Activated naive CD4-positive, alpha-beta T cell treated with anti-CD3 and anti-CD28 coated beads for 36 hours (primary cell): Measurements from ENCODE around the gene UBA6. TPM values are rescaled to one million over a fixed set of nuclear protein-coding genes. Genes with fewer than 3 reads are reported as not detected.

Experiments used
- CTCF ChIA-PET: fragments of 350-600 bp; sonication (Branson Sonifier 250); formaldehyde crosslinking; loops from one replicate; lab custom pipeline; 2021; ENCODE audit warnings: antibody characterized with exemption; lab: Charles Lee
- DNase-seq: peaks from one replicate; pipeline ENCODE4 v3.0.0-alpha.2; 2020
- H3K27ac Mint-ChIP-seq: one replicate; pipeline ENCODE4 v1.8.0; 2021; ENCODE audit warnings: mild to moderate bottlenecking, mixed read lengths
- H3K27me3 Mint-ChIP-seq: one replicate; pipeline ENCODE4 v1.8.0; 2021; ENCODE audit warnings: low read depth, mixed read lengths
- H3K36me3 Mint-ChIP-seq: one replicate; pipeline ENCODE4 v1.8.0; 2021; ENCODE audit warnings: low read depth, mixed read lengths
- H3K4me1 Mint-ChIP-seq: one replicate; pipeline ENCODE4 v1.8.0; 2021; ENCODE audit warnings: low read depth, mixed read lengths
- H3K4me3 Mint-ChIP-seq: one replicate; pipeline ENCODE4 v1.8.0; 2021; ENCODE audit warnings: mild to moderate bottlenecking, moderate library complexity, mixed read lengths
- H3K9me3 Mint-ChIP-seq: one replicate; pipeline ENCODE4 v1.8.0; 2021; ENCODE audit warnings: mixed read lengths
- intact Hi-C: fragments of 100-400 bp; cut with micrococcal nuclease; formaldehyde crosslinking; loops from one replicate; pipeline ENCODE4 v1.15.1; 2023
- total RNA-seq, 2 experiments: library from RNA; stranded (reverse); gene quantifications; one replicate each; pipeline ENCODE4 v1.2.3, GENCODE V29; 2021

Gene UBA6
- total RNA-seq, 2 experiments from 2014 or later: 71.6 to 79.5 TPM

DNA sequence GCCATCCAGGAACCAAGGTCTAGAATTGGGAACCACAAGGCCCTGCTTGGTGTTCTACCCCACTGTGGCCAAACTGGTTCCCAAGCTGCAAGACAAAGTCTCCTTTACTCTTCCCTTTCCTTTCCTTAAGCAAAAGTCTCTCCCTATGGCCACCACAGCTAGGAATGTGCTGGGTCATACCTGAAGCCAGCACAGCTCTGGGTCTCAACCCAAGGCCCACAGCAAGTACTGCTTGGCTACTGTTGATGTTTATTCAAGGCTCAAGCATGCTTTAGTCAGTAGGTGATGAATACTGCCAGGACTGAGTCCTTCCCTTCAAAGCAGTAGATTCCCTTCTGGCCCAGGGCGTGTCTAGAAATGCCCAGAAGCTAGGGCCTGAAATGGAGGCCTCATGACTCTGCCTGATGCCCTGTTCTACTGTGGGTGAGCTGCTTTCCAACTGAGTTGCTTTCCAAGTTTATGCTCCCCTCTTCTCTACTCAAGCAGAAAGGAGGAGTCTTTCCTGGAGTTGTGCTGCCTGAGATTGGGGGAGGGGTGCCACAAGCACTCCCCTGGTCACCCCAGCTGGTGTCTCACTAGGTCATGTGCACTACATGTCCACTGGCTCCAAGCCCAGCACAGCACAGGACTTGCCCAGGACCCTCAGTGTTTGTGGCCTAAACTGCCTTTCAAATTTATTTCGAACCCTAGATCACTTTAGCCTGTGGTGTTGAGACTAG, 97.5 kb downstream of the UBA6 start:
- Mint-ChIP-seq H3K4me1 (peaks cover 2% of the 10 kb centered on the region), H3K27ac (no peak overlapping the region), H3K36me3 (peaks cover 23% of the 10 kb centered on the region), H3K9me3 (no peaks in the 10 kb centered on the region), H3K27me3 (no peaks in the 10 kb centered on the region), H3K4me3 (no peak overlapping the region)
- CTCF ChIA-PET: interaction anchor here (1.2 kb wide), 1 partner anchor 12 kb away, joined by 4 read pairs; no protein-coding TSS in a partner anchor
- no peak for DNase-seq
- intact Hi-C loops: no loop called here

DNA sequence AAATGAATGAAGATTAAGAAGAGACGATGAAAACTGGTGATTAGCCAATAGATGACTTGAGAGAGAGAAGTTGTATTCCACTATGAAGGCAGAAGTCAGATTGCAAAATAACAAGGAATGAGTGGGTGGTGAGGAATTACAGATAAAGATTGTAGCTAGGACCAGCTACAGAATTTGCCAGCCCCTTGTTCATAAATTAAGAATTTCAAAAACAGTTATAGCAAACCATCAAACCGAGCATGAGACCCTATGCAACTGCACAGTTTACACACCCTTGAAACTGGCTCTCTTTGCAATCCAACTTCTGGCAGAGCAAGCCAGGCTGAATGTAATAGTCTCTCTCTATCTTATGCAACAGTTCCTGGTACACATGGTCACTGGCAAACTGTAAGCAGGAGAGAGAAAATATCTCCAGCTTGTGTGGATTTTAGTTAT, 107.2 kb downstream of the UBA6 start:
- H3K4me3 Mint-ChIP-seq: no peak overlapping the region
- CTCF ChIA-PET: no interaction called here
- no peak for DNase-seq
- peaks cover 3% of the 10 kb centered on the region for H3K4me1 Mint-ChIP-seq
- peaks cover 29% of the 10 kb centered on the region for H3K36me3 Mint-ChIP-seq
- no peak overlapping the region for H3K27ac Mint-ChIP-seq
- H3K27me3 Mint-ChIP-seq: no peaks in the 10 kb centered on the region
- H3K9me3 Mint-ChIP-seq: no peaks in the 10 kb centered on the region
- intact Hi-C loops: no loop called here

DNA sequence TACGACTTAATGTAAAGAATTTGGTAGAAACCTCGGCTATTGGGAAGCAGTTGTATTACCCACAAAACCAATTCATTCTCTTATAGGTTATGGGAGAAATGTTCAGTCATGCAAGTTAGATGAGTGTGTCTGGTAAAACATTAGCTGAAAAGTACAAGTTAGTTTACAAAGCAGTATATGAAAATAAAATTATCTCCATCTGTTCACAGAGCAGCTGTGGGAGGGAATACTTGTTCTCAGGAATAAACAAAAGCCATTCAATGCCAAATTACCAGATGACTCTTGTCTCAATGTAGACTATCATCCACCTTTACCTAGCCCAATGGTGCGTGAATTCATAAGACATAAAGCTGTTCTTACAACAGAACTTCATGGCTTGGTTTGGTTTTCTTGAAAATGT, 113.8 kb downstream of the UBA6 start:
- intact Hi-C loops: no loop called here
- CTCF ChIA-PET: interaction anchor here (1.2 kb wide), 1 partner anchor 18 kb away, joined by 5 read pairs; no protein-coding TSS in a partner anchor
- DNase-seq: no peak
- Mint-ChIP-seq H3K36me3 (peaks cover 12% of the 10 kb centered on the region), H3K9me3 (no peaks in the 10 kb centered on the region), H3K4me1 (peaks cover 6% of the 10 kb centered on the region), H3K4me3 (no peak overlapping the region), H3K27ac (no peak overlapping the region), H3K27me3 (no peaks in the 10 kb centered on the region)

DNA sequence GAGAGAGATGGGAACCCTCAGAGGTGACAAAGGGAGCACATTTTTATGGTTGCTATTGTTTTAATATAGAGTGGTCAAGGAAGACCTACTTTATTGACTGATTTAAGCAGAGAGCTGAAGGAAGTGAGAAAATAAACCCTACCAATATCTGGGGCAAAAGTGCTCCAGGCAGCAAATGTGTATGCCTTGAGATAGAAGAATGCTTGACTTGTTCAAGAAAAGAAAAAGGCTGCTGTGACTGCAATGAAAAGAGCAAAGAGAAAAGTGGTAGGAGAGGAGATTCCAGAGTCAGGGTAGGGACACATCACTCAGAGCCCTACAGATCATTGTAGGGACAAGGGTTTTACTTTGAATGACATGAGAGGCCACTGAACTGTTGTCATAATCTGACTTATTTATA, 116.5 kb downstream of the UBA6 start:
- Mint-ChIP-seq H3K27ac (no peak overlapping the region), H3K9me3 (peaks cover under 1% of the 10 kb centered on the region), H3K27me3 (no peaks in the 10 kb centered on the region), H3K4me1 (peaks cover 23% of the 10 kb centered on the region), H3K36me3 (peaks cover 14% of the 10 kb centered on the region), H3K4me3 (no peak overlapping the region)
- no peak for DNase-seq
- CTCF ChIA-PET: interaction anchor here (0.6 to 0.9 kb wide), 2 partner anchors 35 to 322 kb away, joined by 5 read pairs; no protein-coding TSS in a partner anchor
- intact Hi-C loops: no loop called here

DNA sequence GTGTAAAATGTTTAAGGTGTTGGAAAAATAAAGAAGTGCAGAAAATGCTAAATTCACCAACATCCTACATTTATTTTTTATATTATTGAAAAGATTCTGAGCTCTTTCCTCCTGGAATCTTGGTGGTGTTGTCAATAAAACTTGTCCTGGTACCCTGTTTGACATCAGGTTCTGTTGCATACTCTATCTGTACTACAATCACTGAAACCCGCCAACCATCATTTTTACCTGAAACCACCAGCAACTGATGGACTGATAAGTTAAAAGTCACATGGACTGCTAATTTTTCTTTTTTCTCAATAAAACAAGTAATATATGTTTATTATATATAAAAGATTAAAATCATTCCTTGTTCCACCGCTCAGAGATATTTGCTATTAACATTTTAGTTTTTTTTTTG, 119.0 kb downstream of the UBA6 start:
- Mint-ChIP-seq H3K4me3 (no peak overlapping the region), H3K36me3 (peaks cover 17% of the 10 kb centered on the region)

DNA sequence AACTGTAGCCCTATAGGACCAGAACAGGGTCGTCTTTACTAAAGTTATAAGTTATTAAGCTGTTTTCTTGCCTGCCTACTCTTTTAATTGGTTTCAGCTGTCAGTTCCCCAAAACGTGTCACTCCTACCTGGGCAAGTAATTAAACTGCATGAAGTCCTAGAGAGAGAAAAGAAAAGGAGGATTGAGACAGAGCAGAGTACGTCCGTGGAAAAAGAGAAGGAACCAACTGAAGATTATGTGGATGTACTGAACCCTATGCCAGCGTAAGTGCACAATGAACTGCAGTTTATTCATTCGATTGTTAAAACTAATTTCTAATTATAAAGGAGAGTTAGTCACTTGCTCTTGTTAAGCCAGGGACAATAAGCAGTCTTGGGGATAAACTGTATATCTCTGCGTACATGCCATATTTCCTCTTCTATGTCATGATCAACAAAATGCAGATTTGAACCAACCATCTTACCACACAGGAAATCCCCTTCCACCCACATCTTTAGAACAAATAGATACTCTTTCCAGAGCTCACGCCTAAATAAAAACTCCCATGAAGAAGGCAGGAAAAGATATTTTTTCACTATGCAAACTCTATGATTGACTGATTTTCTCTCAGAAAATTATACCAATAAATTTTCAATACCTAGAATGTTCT, 119.6 kb downstream of the UBA6 start:
- H3K4me3 Mint-ChIP-seq: peak overlapping the region; percentile 57

More for the DNA sequence above, 119.0 kb downstream of the UBA6 start:
- intact Hi-C loops: loop anchor here (1.0 to 2.0 kb wide), 6 partner anchors 23 to 119 kb away; partner anchors contain the start of genes CENPC and UBA6
- Mint-ChIP-seq H3K4me1 (peaks cover 39% of the 10 kb centered on the region), H3K27ac (no peak overlapping the region), H3K27me3 (no peaks in the 10 kb centered on the region), H3K9me3 (peaks cover 3% of the 10 kb centered on the region)
- no peak for DNase-seq
- CTCF ChIA-PET: interaction anchor here (1.5 kb wide), 1 partner anchor 13 kb away, joined by 3 read pairs; no protein-coding TSS in a partner anchor

DNA sequence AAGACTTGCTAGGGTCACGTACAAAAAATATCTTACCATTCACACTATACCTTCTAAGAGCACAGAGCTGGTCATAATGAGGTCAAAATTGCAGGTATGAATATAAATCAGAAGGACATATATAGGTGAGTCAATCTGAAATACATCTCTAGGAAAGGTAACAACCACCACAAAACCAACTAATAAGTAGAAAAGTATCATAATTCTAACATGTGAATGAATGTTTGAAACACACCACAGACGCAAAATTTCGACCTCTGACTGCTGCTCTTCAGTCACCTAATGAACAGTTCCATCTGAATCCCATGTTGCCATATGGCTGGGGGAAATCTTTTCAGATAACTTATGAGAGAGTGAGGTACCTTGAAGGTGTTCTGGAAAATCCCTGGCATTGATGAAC, 120.4 kb downstream of the UBA6 start:
- Mint-ChIP-seq H3K36me3 (peaks cover 17% of the 10 kb centered on the region), H3K4me3 (no peak overlapping the region), H3K27ac (peak overlapping the region; percentile 89), H3K4me1 (peaks cover 50% of the 10 kb centered on the region), H3K27me3 (no peaks in the 10 kb centered on the region), H3K9me3 (peaks cover 3% of the 10 kb centered on the region)
- CTCF ChIA-PET: interaction anchor here (0.6 to 2.0 kb wide), 3 partner anchors 13 to 330 kb away, joined by 3 to 6 read pairs (median 5); no protein-coding TSS in a partner anchor
- DNase-seq: peak; percentile 55
- intact Hi-C loops: loop anchor here (1.0 to 2.0 kb wide), 3 partner anchors 58 to 669 kb away; no protein-coding TSS in a partner anchor

More for the DNA sequence above, 119.6 kb downstream of the UBA6 start:
- Mint-ChIP-seq H3K4me1 (peaks cover 43% of the 10 kb centered on the region), H3K27ac (peak overlapping the region; percentile 89), H3K36me3 (peaks cover 16% of the 10 kb centered on the region), H3K9me3 (peaks cover 3% of the 10 kb centered on the region), H3K27me3 (no peaks in the 10 kb centered on the region)
- intact Hi-C loops: loop anchor here (1.0 to 2.0 kb wide), 6 partner anchors 22 to 120 kb away; partner anchors contain the start of genes CENPC and UBA6
- DNase-seq: peak; percentile 26
- CTCF ChIA-PET: interaction anchor here (0.6 to 1.5 kb wide), 3 partner anchors 12 to 329 kb away, joined by 3 to 5 read pairs (median 3); no protein-coding TSS in a partner anchor

DNA sequence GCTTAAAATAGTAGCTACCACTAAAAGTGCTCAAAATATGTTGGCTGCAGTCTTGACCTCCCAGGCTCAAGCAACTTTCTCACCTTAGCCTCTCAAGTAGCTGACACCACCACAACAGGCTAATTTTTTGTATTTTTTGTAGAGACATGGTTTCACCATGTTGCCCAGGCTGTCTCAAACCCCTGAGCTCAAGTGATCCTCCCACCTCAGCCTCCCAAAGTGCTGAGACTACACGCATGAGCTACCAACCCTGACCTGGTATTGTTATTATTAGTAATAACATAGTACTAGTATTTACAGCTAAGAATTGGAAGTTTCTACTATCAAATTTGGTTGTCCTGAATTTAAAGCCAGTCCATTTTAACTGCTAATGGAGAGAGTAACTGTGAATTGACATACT, 124.4 kb downstream of the UBA6 start:
- Mint-ChIP-seq H3K4me3 (no peak overlapping the region), H3K27me3 (no peaks in the 10 kb centered on the region), H3K9me3 (peaks cover 3% of the 10 kb centered on the region), H3K27ac (peak overlapping the region; percentile 66), H3K4me1 (peaks cover 65% of the 10 kb centered on the region), H3K36me3 (peaks cover 13% of the 10 kb centered on the region)
- CTCF ChIA-PET: interaction anchor here (0.9 kb wide), 1 partner anchor 10 kb away, joined by 3 read pairs; no protein-coding TSS in a partner anchor
- intact Hi-C loops: no loop called here
- no peak for DNase-seq

DNA sequence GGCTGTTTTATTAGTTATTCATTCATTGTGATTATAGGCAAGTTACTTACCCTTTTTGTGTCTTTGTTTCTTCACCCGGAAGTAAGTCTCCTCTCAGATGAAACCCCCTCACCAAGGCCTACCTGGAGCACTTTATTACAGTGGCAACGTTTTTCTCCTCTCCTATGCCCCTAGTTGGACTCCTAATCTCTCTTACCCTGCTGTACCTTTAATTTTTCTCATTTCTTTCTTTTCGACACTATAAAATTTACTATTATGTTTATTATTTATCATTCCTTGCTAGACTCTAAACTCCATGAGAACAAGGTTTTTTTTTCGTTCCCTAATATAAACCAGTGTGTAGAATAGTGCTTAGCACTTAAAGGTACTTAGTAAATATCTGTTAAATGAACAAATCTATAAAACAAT, 124.9 kb downstream of the UBA6 start:
- no peaks in the 10 kb centered on the region for H3K27me3 Mint-ChIP-seq
- H3K4me1 Mint-ChIP-seq: peaks cover 61% of the 10 kb centered on the region
- peak overlapping the region; percentile 56 for H3K4me3 Mint-ChIP-seq
- intact Hi-C loops: no loop called here
- H3K36me3 Mint-ChIP-seq: peaks cover 12% of the 10 kb centered on the region
- CTCF ChIA-PET: interaction anchor here (0.9 kb wide), 1 partner anchor 10 kb away, joined by 3 read pairs; no protein-coding TSS in a partner anchor
- no peak for DNase-seq
- peaks cover 3% of the 10 kb centered on the region for H3K9me3 Mint-ChIP-seq
- peak overlapping the region; percentile 74 for H3K27ac Mint-ChIP-seq

DNA sequence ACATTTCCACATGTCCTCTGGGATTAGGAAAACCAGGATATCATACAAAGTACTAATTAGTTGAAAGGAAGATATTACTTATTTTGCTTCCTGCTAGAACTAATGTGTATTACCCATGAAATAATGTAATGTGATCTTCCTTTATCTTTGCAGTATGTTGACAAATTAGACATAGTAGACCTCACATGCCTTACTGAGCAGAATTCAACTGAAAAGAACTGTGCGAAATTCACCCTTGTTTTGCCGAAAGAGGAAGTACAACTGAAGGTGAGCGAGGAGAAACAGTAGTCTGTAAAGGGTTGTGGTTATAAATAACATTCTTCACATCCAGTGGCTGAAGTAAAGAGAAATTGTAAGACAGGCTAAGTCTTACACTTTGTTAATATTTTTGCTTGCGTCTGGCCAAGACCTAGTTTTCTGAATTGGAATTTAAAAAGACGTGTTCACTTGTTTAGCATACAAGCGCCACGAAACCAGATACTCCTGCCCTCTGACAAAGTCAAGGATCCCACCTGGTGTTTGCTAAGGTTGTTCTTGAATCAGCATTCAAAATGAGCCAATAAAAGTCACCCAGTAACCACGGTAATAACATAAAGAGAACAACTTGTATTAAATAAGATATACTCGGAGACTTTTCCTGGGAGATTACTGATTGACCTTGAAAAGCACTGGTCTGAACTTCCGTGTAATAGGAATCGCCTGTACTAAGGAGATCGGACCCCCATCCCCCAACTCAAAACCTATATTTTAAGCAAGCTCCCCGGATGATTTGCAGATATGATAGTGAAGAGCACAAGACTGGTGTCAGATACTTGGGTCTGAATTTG, 125.5 kb downstream of the UBA6 start:
- Mint-ChIP-seq H3K9me3 (peaks cover 3% of the 10 kb centered on the region), H3K4me1 (peaks cover 55% of the 10 kb centered on the region), H3K27me3 (no peaks in the 10 kb centered on the region), H3K36me3 (peaks cover 12% of the 10 kb centered on the region), H3K27ac (peak overlapping the region; percentile 74), H3K4me3 (peak overlapping the region; percentile 56)
- intact Hi-C loops: no loop called here
- CTCF ChIA-PET: interaction anchor here (1.2 kb wide), 1 partner anchor 18 kb away, joined by 3 read pairs; no protein-coding TSS in a partner anchor
- peak; percentile 28 for DNase-seq

DNA sequence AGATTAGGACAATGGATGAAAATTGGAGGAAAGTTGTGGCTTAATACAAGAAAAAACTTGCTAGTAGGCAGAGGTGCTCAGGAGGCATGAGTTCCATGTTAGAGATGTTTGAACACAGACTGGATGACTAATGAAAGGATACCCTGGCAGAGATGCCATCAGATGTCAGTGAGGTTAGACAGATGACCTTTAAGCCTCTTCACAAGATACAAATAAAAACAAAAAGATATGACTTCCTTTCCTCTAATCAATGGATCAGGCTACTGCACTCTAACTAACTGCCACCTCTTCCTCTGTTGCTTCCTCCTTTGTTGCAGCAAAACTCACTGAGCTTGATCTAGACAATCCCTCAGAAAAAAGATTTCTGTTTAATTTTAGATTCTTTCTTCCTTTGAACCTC, 127.8 kb downstream of the UBA6 start:
- Mint-ChIP-seq H3K4me1 (peaks cover 51% of the 10 kb centered on the region), H3K36me3 (peaks cover 4% of the 10 kb centered on the region), H3K4me3 (no peak overlapping the region), H3K27me3 (no peaks in the 10 kb centered on the region), H3K27ac (peak overlapping the region; percentile 27), H3K9me3 (no peaks in the 10 kb centered on the region)
- DNase-seq: no peak
- intact Hi-C loops: loop anchor here (1.0 kb wide), 1 partner anchor 15 kb away; the partner anchor contains the start of gene STAP1
- CTCF ChIA-PET: no interaction called here
